HepG2 (cell line): ENCODE measurements around the gene UBP1. TPM values are rescaled to one million over a fixed set of nuclear protein-coding genes. Genes with fewer than 3 reads are reported as not detected.

Experiments used
- DBP ChIP-seq: sonication (generic); formaldehyde crosslinking; IDR thresholded peaks from 2 replicates; pipeline ENCODE4 v1.4.0; 2020; ENCODE audit warnings: missing genetic modification reagents; ENCODE audit errors: not compliant biosample characterization
- ISL2 ChIP-seq: sonication (generic); formaldehyde crosslinking; IDR thresholded peaks from 2 replicates; pipeline ENCODE4 v1.5.0; 2020; ENCODE audit warnings: missing genetic modification reagents
- TOE1 ChIP-seq: sonication (generic); formaldehyde crosslinking; IDR thresholded peaks from 2 replicates; pipeline ENCODE4 v1.4.0; 2020; ENCODE audit warnings: mild to moderate bottlenecking, missing genetic modification reagents
- ZFP90 ChIP-seq: sonication (generic); formaldehyde crosslinking; IDR thresholded peaks from 2 replicates; pipeline ENCODE4 v1.8.0; 2022; ENCODE audit warnings: missing genetic modification reagents, mild to moderate bottlenecking, inconsistent platforms, borderline replicate concordance
- ZNF225 ChIP-seq: sonication (generic); formaldehyde crosslinking; IDR thresholded peaks from 2 replicates; pipeline ENCODE4 v1.4.0; 2020; ENCODE audit warnings: mild to moderate bottlenecking, missing genetic modification reagents
- ZNF34 ChIP-seq: sonication (generic); formaldehyde crosslinking; IDR thresholded peaks from 2 replicates; pipeline ENCODE4 v1.4.0; 2020; ENCODE audit warnings: mild to moderate bottlenecking, missing genetic modification reagents, borderline replicate concordance
- ZNF441 ChIP-seq: sonication (generic); formaldehyde crosslinking; IDR thresholded peaks from 2 replicates; pipeline ENCODE4 v1.7.0; 2021; ENCODE audit warnings: missing genetic modification reagents, borderline replicate concordance
- ZNF503 ChIP-seq: sonication (generic); formaldehyde crosslinking; IDR thresholded peaks from 2 replicates; pipeline ENCODE4 v1.4.0; 2020; ENCODE audit warnings: missing genetic modification reagents
- polyA plus RNA-seq, 8 experiments: library from polyadenylated mRNA; depleted of rRNA in 3 of 8; stranded (reverse) in 7 of 8; unstranded in 1 of 8; fragments of >200 nt; fragmentation: Illumina TruSeq in 4 of 8; extraction: Trizol in 4 of 8; gene quantifications; 2 replicates each; pipeline versions ENCODE4 v1.2.1 to v1.2.3, GENCODE V29; 2011 to 2016; ENCODE audit warnings: low read depth in 4 of 8, missing spikeins in 1 of 8, mixed read lengths in 1 of 8; ENCODE audit not compliant: insufficient read depth in 1 of 8
- total RNA-seq, 5 experiments: library from RNA; depleted of rRNA; stranded (reverse); fragments of >200 nt; fragmentation: Illumina TruSeq; extraction: Trizol; gene quantifications; 2 replicates each; pipeline ENCODE4 v1.2.3, GENCODE V29; 2016; ENCODE audit warnings: low read depth in 1 of 5
- TF ChIP-seq, protein P1 (sequence below): sonication (generic); formaldehyde crosslinking; conservative IDR thresholded peaks from 2 replicates; pipeline ENCODE4 v1.4.0; 2020; ENCODE audit warnings: missing genetic modification reagents
- TF ChIP-seq, protein P2 (sequence below): fragments of 450-650 bp; IDR thresholded peaks from 2 replicates; pipeline ENCODE4 v1.6.1; 2016
- TF ChIP-seq, protein P3 (sequence below): sonication (generic); formaldehyde crosslinking; IDR thresholded peaks from 2 replicates; pipeline ENCODE4 v1.4.0; 2020; ENCODE audit warnings: missing genetic modification reagents

UBP1 gene
- total and polyA plus RNA-seq, 2 of the 13 experiments (the other 11 are each of a cell fraction or from before 2014, with no cell fraction given): 48.3 to 79.9 TPM

DNA sequence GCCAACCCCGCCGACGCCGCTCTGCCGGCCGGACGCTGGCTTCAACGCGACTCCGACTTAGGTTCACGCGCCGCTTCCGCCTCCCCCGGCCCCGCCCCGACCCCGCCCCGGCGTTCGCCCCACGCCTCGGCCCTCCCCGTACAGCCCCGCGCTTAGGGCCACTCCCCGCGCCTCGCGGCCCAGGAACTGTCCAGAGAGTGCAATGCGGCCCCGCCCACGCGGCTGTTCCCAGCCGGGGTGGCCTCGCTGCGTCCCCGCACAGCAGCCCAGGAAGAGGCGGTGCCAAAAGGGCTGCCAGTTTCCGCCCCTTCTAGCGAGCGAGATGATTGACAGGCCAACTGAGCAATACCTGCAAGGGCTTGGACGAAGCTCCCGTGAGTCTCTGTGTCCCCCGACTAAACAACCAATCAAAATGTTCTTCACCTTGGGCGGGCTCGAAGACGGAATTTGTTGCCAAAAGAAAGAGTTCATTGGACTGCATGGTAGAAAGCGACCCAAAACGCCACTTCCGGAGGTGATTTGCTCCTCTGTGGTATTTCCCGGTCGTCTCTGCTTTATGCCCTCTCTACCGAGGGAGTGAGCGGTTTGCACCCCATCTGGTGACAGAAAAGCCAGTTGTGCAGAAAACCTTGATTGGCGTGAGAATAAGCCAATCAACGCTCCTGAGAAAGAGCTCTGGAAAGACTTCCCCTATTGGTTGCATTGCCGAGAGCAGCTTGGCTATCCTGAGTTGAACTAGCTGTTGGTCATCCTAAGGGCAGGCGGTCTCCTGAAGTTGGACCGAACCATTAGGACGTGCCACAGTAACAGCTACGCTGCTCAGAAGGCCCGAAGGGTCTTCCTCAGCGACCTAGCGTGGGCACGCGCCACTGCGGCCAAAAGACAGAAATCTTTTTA is at the start of gene UBP1 (continued):
- TF ChIP-seq DBP (CRISPR knock-in tag): no peak
- TF ChIP-seq ZNF503 (CRISPR knock-in tag): no peak
- TF ChIP-seq, protein P1, sequence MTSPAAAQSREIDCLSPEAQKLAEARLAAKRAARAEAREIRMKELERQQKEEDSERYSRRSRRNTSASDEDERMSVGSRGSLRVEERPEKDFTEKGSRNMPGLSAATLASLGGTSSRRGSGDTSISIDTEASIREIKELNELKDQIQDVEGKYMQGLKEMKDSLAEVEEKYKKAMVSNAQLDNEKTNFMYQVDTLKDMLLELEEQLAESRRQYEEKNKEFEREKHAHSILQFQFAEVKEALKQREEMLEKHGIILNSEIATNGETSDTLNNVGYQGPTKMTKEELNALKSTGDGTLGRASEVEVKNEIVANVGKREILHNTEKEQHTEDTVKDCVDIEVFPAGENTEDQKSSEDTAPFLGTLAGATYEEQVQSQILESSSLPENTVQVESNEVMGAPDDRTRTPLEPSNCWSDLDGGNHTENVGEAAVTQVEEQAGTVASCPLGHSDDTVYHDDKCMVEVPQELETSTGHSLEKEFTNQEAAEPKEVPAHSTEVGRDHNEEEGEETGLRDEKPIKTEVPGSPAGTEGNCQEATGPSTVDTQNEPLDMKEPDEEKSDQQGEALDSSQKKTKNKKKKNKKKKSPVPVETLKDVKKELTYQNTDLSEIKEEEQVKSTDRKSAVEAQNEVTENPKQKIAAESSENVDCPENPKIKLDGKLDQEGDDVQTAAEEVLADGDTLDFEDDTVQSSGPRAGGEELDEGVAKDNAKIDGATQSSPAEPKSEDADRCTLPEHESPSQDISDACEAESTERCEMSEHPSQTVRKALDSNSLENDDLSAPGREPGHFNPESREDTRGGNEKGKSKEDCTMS (CRISPR knock-in tag): no peak
- TF ChIP-seq ZNF441: no peak; the same call in 1 of the 2 replicates
- no peak for TF ChIP-seq ZFP90 (CRISPR knock-in tag)
- TF ChIP-seq ZNF34: no peak
- TF ChIP-seq, protein P2, sequence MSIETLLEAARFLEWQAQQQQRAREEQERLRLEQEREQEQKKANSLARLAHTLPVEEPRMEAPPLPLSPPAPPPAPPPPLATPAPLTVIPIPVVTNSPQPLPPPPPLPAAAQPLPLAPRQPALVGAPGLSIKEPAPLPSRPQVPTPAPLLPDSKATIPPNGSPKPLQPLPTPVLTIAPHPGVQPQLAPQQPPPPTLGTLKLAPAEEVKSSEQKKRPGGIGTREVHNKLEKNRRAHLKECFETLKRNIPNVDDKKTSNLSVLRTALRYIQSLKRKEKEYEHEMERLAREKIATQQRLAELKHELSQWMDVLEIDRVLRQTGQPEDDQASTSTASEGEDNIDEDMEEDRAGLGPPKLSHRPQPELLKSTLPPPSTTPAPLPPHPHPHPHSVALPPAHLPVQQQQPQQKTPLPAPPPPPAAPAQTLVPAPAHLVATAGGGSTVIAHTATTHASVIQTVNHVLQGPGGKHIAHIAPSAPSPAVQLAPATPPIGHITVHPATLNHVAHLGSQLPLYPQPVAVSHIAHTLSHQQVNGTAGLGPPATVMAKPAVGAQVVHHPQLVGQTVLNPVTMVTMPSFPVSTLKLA: peak; percentile 34; the same call in 1 of the 2 replicates
- no peak; the same call in 1 of the 2 replicates for TF ChIP-seq ZNF225 (CRISPR knock-in tag)
- TF ChIP-seq, protein P3, sequence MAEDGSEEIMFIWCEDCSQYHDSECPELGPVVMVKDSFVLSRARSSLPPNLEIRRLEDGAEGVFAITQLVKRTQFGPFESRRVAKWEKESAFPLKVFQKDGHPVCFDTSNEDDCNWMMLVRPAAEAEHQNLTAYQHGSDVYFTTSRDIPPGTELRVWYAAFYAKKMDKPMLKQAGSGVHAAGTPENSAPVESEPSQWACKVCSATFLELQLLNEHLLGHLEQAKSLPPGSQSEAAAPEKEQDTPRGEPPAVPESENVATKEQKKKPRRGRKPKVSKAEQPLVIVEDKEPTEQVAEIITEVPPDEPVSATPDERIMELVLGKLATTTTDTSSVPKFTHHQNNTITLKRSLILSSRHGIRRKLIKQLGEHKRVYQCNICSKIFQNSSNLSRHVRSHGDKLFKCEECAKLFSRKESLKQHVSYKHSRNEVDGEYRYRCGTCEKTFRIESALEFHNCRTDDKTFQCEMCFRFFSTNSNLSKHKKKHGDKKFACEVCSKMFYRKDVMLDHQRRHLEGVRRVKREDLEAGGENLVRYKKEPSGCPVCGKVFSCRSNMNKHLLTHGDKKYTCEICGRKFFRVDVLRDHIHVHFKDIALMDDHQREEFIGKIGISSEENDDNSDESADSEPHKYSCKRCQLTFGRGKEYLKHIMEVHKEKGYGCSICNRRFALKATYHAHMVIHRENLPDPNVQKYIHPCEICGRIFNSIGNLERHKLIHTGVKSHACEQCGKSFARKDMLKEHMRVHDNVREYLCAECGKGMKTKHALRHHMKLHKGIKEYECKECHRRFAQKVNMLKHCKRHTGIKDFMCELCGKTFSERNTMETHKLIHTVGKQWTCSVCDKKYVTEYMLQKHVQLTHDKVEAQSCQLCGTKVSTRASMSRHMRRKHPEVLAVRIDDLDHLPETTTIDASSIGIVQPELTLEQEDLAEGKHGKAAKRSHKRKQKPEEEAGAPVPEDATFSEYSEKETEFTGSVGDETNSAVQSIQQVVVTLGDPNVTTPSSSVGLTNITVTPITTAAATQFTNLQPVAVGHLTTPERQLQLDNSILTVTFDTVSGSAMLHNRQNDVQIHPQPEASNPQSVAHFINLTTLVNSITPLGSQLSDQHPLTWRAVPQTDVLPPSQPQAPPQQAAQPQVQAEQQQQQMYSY (CRISPR knock-in tag): no peak
- no peak for TF ChIP-seq TOE1 (CRISPR knock-in tag)
- 0 out of 2 replicates have a peak, but pooled peaks have one; percentile 30 for TF ChIP-seq ISL2 (CRISPR knock-in tag)
